SH-SY5Y (cell line): Measurements from ENCODE around the gene CPED1.

Source experiments
- GATA2 ChIP-seq: IDR thresholded peaks from 2 replicates; pipeline ENCODE4 v1.6.1; 2011; ENCODE audit warnings: mild to moderate bottlenecking, low read depth, low read length
- GATA3 ChIP-seq: IDR thresholded peaks from 2 replicates; pipeline ENCODE4 v1.6.1; 2011; ENCODE audit warnings: low read depth, mild to moderate bottlenecking, low read length, moderate library complexity

CPED1 gene

GRCh38 chr7:121175826-121176225 is 187.3 kb downstream of the CPED1 start:
- TF ChIP-seq GATA2: no peak
- TF ChIP-seq GATA3: no peak

- TF ChIP-seq GATA3 (no peak), GATA2 (no peak)
These were observed 189.9 kb downstream of the CPED1 start for GRCh38 chr7:121178452-121178851.

GRCh38 chr7:121178869-121179497 is 190.5 kb downstream of the CPED1 start:
- no peak for TF ChIP-seq GATA2
- TF ChIP-seq GATA3: no peak

GRCh38 chr7:121180436-121181063 is 192.0 kb downstream of the CPED1 start:
- TF ChIP-seq GATA3 (no peak), GATA2 (no peak)

- TF ChIP-seq GATA3 (no peak), GATA2 (no peak)
These were observed 192.8 kb downstream of the CPED1 start for GRCh38 chr7:121181357-121181756.

- TF ChIP-seq GATA2: no peak
- TF ChIP-seq GATA3: no peak
These were observed 193.8 kb downstream of the CPED1 start for GRCh38 chr7:121182281-121182680.

GRCh38 chr7:121182902-121183301 is 194.4 kb downstream of the CPED1 start:
- no peak for TF ChIP-seq GATA3
- TF ChIP-seq GATA2: no peak

- no peak for TF ChIP-seq GATA2
- no peak for TF ChIP-seq GATA3
These were observed 198.2 kb downstream of the CPED1 start for GRCh38 chr7:121186746-121187145.

- TF ChIP-seq GATA3: no peak
- no peak for TF ChIP-seq GATA2
These were observed 198.7 kb downstream of the CPED1 start for GRCh38 chr7:121187222-121187621.

GRCh38 chr7:121187676-121188075 is 199.2 kb downstream of the CPED1 start:
- no peak for TF ChIP-seq GATA2
- TF ChIP-seq GATA3: no peak

GRCh38 chr7:121192834-121193233 is 204.3 kb downstream of the CPED1 start:
- TF ChIP-seq GATA2: no peak
- no peak for TF ChIP-seq GATA3

GRCh38 chr7:121195010-121195409 is 206.5 kb downstream of the CPED1 start:
- TF ChIP-seq GATA2: no peak
- no peak for TF ChIP-seq GATA3

- TF ChIP-seq GATA3 (no peak), GATA2 (no peak)
These were observed 207.4 kb downstream of the CPED1 start for GRCh38 chr7:121195874-121196273.

GRCh38 chr7:121196286-121196685 is 207.8 kb downstream of the CPED1 start:
- TF ChIP-seq GATA2: no peak
- TF ChIP-seq GATA3: no peak

GRCh38 chr7:121197455-121197854 is 208.9 kb downstream of the CPED1 start:
- no peak for TF ChIP-seq GATA2
- TF ChIP-seq GATA3: no peak
